ENCODE results near the gene ZNF232. TPM values are rescaled to one million over a fixed set of nuclear protein-coding genes. Genes with fewer than 3 reads are reported as not detected.

ZNF232 gene
- total and polyA plus RNA-seq, 2 of the 13 experiments (the other 11 are each of a cell fraction or from before 2014, with no cell fraction given): 7.8 to 28.7 TPM

DNA sequence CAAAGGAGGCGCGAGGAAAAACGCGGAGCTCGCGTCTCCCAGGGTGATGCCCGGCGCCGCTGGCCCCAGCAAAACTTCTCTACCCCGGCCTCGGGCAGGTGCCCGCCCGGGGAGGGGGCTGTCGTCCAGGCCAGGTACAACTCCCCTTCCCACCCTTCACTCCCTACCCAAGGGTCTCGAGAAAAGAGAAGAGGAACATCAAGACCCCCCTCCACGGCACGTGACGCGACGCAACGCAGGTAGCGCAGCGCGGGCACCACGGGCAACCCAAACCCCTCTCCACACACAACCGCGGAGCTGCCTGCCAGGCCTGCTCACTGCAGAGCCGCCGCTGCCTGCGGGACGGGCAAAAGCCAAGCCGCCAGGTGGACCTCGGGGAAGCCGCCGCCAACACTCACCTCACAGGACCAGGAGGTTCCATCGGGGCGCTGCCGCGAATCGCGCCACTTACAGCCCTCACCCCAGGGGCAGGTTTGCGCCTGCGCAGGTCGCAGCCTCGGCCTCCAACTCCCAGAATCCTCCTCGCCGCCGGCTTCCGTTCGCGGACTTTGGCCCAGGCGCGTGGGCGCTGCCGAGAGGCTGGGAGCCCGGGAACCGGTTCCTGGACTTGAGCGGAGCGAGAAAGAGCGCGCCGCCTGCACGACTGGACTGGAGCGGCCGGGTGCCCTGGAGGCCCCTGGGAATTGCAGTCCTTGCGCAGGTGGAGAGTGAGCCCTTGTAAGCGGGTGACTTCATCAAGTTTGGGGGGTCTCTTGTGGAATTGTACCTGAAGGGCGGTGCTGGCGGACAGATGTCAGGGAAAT, at the start of gene ZNF232 (continued):
- TF ChIP-seq, protein P1, sequence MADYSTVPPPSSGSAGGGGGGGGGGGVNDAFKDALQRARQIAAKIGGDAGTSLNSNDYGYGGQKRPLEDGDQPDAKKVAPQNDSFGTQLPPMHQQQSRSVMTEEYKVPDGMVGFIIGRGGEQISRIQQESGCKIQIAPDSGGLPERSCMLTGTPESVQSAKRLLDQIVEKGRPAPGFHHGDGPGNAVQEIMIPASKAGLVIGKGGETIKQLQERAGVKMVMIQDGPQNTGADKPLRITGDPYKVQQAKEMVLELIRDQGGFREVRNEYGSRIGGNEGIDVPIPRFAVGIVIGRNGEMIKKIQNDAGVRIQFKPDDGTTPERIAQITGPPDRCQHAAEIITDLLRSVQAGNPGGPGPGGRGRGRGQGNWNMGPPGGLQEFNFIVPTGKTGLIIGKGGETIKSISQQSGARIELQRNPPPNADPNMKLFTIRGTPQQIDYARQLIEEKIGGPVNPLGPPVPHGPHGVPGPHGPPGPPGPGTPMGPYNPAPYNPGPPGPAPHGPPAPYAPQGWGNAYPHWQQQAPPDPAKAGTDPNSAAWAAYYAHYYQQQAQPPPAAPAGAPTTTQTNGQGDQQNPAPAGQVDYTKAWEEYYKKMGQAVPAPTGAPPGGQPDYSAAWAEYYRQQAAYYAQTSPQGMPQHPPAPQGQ (CRISPR knock-in tag; IDR thresholded peaks at IDR 0.05; ENCODE audit: borderline replicate concordance): no peak
- peak in 1 of 2 experiments; percentile 76; a peak in 2 of 4 replicates for TF ChIP-seq KLF16 (CRISPR knock-in tag; IDR thresholded peaks at IDR 0.05)
- TF ChIP-seq ZFYVE20 (CRISPR knock-in tag; IDR thresholded peaks at IDR 0.05; ENCODE audit: borderline replicate concordance, low read depth): 0 out of 2 replicates have a peak, but pooled peaks have one; percentile 78
- no peak for TF ChIP-seq SRSF4 (IDR thresholded peaks at IDR 0.05; ENCODE audit: low read depth, low read length, poor library complexity, severe bottlenecking)
- peak; percentile 77 for TF ChIP-seq MED13 (CRISPR knock-in tag; IDR thresholded peaks at IDR 0.05)
- 0 out of 2 replicates have a peak, but pooled peaks have one; percentile 25 for TF ChIP-seq ETV6 (CRISPR knock-in tag; conservative IDR thresholded peaks at IDR 0.05)
- no peak for TF ChIP-seq ZNF230 (CRISPR knock-in tag; IDR thresholded peaks at IDR 0.05)
- TF ChIP-seq RORA (CRISPR knock-in tag; IDR thresholded peaks at IDR 0.05): no peak
- TF ChIP-seq, protein P2, sequence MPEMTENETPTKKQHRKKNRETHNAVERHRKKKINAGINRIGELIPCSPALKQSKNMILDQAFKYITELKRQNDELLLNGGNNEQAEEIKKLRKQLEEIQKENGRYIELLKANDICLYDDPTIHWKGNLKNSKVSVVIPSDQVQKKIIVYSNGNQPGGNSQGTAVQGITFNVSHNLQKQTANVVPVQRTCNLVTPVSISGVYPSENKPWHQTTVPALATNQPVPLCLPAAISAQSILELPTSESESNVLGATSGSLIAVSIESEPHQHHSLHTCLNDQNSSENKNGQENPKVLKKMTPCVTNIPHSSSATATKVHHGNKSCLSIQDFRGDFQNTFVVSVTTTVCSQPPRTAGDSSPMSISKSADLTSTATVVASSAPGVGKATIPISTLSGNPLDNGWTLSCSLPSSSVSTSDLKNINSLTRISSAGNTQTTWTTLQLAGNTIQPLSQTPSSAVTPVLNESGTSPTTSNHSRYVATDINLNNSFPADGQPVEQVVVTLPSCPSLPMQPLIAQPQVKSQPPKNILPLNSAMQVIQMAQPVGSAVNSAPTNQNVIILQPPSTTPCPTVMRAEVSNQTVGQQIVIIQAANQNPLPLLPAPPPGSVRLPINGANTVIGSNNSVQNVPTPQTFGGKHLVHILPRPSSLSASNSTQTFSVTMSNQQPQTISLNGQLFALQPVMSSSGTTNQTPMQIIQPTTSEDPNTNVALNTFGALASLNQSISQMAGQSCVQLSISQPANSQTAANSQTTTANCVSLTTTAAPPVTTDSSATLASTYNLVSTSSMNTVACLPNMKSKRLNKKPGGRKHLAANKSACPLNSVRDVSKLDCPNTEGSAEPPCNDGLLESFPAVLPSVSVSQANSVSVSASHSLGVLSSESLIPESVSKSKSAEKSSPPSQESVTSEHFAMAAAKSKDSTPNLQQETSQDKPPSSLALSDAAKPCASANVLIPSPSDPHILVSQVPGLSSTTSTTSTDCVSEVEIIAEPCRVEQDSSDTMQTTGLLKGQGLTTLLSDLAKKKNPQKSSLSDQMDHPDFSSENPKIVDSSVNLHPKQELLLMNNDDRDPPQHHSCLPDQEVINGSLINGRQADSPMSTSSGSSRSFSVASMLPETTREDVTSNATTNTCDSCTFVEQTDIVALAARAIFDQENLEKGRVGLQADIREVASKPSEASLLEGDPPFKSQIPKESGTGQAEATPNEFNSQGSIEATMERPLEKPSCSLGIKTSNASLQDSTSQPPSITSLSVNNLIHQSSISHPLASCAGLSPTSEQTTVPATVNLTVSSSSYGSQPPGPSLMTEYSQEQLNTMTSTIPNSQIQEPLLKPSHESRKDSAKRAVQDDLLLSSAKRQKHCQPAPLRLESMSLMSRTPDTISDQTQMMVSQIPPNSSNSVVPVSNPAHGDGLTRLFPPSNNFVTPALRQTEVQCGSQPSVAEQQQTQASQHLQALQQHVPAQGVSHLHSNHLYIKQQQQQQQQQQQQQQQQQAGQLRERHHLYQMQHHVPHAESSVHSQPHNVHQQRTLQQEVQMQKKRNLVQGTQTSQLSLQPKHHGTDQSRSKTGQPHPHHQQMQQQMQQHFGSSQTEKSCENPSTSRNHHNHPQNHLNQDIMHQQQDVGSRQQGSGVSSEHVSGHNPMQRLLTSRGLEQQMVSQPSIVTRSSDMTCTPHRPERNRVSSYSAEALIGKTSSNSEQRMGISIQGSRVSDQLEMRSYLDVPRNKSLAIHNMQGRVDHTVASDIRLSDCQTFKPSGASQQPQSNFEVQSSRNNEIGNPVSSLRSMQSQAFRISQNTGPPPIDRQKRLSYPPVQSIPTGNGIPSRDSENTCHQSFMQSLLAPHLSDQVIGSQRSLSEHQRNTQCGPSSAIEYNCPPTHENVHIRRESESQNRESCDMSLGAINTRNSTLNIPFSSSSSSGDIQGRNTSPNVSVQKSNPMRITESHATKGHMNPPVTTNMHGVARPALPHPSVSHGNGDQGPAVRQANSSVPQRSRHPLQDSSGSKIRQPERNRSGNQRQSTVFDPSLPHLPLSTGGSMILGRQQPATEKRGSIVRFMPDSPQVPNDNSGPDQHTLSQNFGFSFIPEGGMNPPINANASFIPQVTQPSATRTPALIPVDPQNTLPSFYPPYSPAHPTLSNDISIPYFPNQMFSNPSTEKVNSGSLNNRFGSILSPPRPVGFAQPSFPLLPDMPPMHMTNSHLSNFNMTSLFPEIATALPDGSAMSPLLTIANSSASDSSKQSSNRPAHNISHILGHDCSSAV (CRISPR knock-in tag; IDR thresholded peaks at IDR 0.05; ENCODE audit: borderline replicate concordance): peak; percentile 87; the same call in 1 of the 2 replicates
- TF ChIP-seq ZNF567 (CRISPR knock-in tag; IDR thresholded peaks at IDR 0.05; ENCODE audit: borderline replicate concordance): peak; percentile 89; the same call in 1 of the 2 replicates
- TF ChIP-seq KDM5A (IDR thresholded peaks at IDR 0.05; ENCODE audit: borderline replicate concordance, low read length): peak; percentile 67
- peak; percentile 63; the same call in 1 of the 2 replicates for TF ChIP-seq NFYC (CRISPR knock-in tag; IDR thresholded peaks at IDR 0.05)
- 0 out of 2 replicates have a peak, but pooled peaks have one; percentile 30 for TF ChIP-seq MYNN (CRISPR knock-in tag; IDR thresholded peaks at IDR 0.05; ENCODE audit: low read depth)
- no peak for TF ChIP-seq KDM6A (CRISPR knock-in tag; IDR thresholded peaks at IDR 0.05; ENCODE audit: low read depth)
- TF ChIP-seq SRY (CRISPR knock-in tag; IDR thresholded peaks at IDR 0.05): peak; percentile 80; the same call in 1 of the 2 replicates
- no peak for TF ChIP-seq ZSCAN30 (CRISPR knock-in tag; IDR thresholded peaks at IDR 0.05)
- peak; percentile 84; the same call in 1 of the 2 replicates for TF ChIP-seq ZNF337 (CRISPR knock-in tag; IDR thresholded peaks at IDR 0.05; ENCODE audit: borderline replicate concordance, low read depth)
